Measurements from ENCODE around the gene TOMM22.
A peak's percentile ranks its signal among the peaks of the same experiment; 100 is the strongest.
"Not testable (repeated sequence)": the region's sequence is repeated elsewhere in the genome, so short reads cannot be mapped to it uniquely, and the experiment has no call there.

Gene TOMM22

GRCh38 chr22:38681582-38682335, at the start of gene TOMM22:
TSS of gene TOMM22 (plus strand) at chr22:38681957. CDS start at chr22:38681979, 22 bp downstream.
- DNase-seq (ENCODE audit: low read depth) = no peak

- no peak for DNase-seq (ENCODE audit: low read depth)
These were observed 49.2 kb upstream of the TOMM22 start for GRCh38 chr22:38632528-38632927.

- DNase-seq (ENCODE audit: low read depth) = no peak
These were observed 43.5 kb upstream of the TOMM22 start for GRCh38 chr22:38638216-38638615.

GRCh38 chr22:38638728-38639127, 43.0 kb upstream of the TOMM22 start:
- DNase-seq (ENCODE audit: low read depth) = no peak

- no peak for DNase-seq (ENCODE audit: low read depth)
These were observed 40.2 kb upstream of the TOMM22 start for GRCh38 chr22:38641476-38642040.

- DNase-seq (ENCODE audit: low read depth) = not testable (repeated sequence)
These were observed 37.5 kb upstream of the TOMM22 start for GRCh38 chr22:38644245-38644644.

GRCh38 chr22:38645430-38645829, 36.3 kb upstream of the TOMM22 start:
- no peak for DNase-seq (ENCODE audit: low read depth)

GRCh38 chr22:38649841-38650522, 31.8 kb upstream of the TOMM22 start:
- no peak for DNase-seq (ENCODE audit: low read depth)

GRCh38 chr22:38652859-38653258, 28.9 kb upstream of the TOMM22 start:
- no peak for DNase-seq (ENCODE audit: low read depth)

- DNase-seq (ENCODE audit: low read depth) = no peak
These were observed 28.0 kb upstream of the TOMM22 start for GRCh38 chr22:38653741-38654140.

GRCh38 chr22:38655519-38656255, 26.1 kb upstream of the TOMM22 start:
- no peak for DNase-seq (ENCODE audit: low read depth)

- peak; percentile 42 for DNase-seq (ENCODE audit: low read depth)
These were observed 25.3 kb upstream of the TOMM22 start, which contains the start of the genes CBY1 and FAM227A for GRCh38 chr22:38656256-38657044. TSS of gene CBY1 (plus strand) at chr22:38656638. CDS start at chr22:38668055, 11,417 bp downstream. TSS of gene FAM227A (minus strand) at chr22:38656392. CDS start at chr22:38650168, 6,224 bp downstream.

- no peak for DNase-seq (ENCODE audit: low read depth)
These were observed 24.5 kb upstream of the TOMM22 start for GRCh38 chr22:38657045-38657909.

GRCh38 chr22:38674888-38675287, 6.9 kb upstream of the TOMM22 start:
- DNase-seq (ENCODE audit: low read depth) = no peak

- DNase-seq (ENCODE audit: low read depth) = no peak
These were observed 5.9 kb upstream of the TOMM22 start for GRCh38 chr22:38675833-38676232.

GRCh38 chr22:38684895-38685294, 3.1 kb downstream of the TOMM22 start:
- no peak for DNase-seq (ENCODE audit: low read depth)

- no peak for DNase-seq (ENCODE audit: low read depth)
These were observed 4.0 kb downstream of the TOMM22 start for GRCh38 chr22:38685761-38686160.

GRCh38 chr22:38689651-38690050, 7.9 kb downstream of the TOMM22 start:
- no peak for DNase-seq (ENCODE audit: low read depth)

GRCh38 chr22:38694049-38694448, 12.3 kb downstream of the TOMM22 start:
- DNase-seq (ENCODE audit: low read depth) = no peak

GRCh38 chr22:38694940-38695339, 13.2 kb downstream of the TOMM22 start:
- no peak for DNase-seq (ENCODE audit: low read depth)
